ENCODE results near the gene ELANE.

DNA sequence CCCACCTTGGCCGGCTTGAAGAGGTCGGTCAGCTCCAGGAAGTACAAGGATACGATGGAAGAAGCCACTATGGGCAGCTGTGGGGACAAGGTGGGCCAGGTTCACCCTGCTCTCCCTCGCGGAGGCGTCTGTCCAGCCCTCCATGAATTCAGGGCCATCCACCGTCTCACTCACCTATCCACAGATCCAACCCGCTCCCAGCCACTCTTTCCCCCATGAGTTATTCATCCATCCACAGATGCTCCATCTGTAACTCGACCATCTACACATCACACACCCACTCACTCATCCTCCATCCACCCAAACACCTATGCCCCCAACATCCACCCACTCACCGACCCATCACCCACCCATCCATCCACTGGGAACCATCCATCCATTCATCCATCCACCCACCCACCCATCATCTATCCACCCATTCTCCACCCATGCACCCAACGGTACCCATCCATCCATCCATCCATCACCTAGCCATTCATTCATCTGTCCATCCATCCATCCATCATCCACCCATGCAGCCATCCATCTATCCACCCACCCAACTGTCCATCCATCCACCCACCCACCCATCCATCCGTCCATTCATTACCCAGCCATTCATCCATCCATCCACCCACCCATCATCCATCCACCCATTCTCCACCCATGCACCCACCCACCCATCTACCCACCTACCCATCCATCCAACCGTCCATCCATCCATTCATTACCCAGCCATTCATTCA is 36.2 kb upstream of the ELANE start:
- TF ChIP-seq ISL1 (CRISPR knock-in tag; IDR thresholded peaks at IDR 0.05) (no peak), ARNTL (CRISPR knock-in tag; IDR thresholded peaks at IDR 0.05; ENCODE audit: borderline replicate concordance, low read depth) (no peak), POU6F1 (CRISPR knock-in tag; IDR thresholded peaks at IDR 0.05; ENCODE audit: borderline replicate concordance, low read depth) (no peak), PPARA (CRISPR knock-in tag; IDR thresholded peaks at IDR 0.05; ENCODE audit: borderline replicate concordance) (no peak), ZFP3 (CRISPR knock-in tag; IDR thresholded peaks at IDR 0.05) (no peak), ZNF8 (CRISPR knock-in tag; IDR thresholded peaks at IDR 0.05) (no peak), TCF4 (CRISPR knock-in tag; IDR thresholded peaks at IDR 0.05; ENCODE audit: borderline replicate concordance) (no peak), ESRRG (CRISPR knock-in tag; IDR thresholded peaks at IDR 0.05) (no peak), ZC3H10 (CRISPR knock-in tag; IDR thresholded peaks at IDR 0.05) (no peak), OSR1 (CRISPR knock-in tag; IDR thresholded peaks at IDR 0.05) (no peak), TOX (CRISPR knock-in tag; IDR thresholded peaks at IDR 0.05; ENCODE audit: borderline replicate concordance) (no peak), SNAI2 (CRISPR knock-in tag; IDR thresholded peaks at IDR 0.05) (no peak)
- TF ChIP-seq, protein P1, sequence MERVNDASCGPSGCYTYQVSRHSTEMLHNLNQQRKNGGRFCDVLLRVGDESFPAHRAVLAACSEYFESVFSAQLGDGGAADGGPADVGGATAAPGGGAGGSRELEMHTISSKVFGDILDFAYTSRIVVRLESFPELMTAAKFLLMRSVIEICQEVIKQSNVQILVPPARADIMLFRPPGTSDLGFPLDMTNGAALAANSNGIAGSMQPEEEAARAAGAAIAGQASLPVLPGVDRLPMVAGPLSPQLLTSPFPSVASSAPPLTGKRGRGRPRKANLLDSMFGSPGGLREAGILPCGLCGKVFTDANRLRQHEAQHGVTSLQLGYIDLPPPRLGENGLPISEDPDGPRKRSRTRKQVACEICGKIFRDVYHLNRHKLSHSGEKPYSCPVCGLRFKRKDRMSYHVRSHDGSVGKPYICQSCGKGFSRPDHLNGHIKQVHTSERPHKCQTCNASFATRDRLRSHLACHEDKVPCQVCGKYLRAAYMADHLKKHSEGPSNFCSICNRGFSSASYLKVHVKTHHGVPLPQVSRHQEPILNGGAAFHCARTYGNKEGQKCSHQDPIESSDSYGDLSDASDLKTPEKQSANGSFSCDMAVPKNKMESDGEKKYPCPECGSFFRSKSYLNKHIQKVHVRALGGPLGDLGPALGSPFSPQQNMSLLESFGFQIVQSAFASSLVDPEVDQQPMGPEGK (CRISPR knock-in tag; IDR thresholded peaks at IDR 0.05; ENCODE audit: borderline replicate concordance): no peak
- TF ChIP-seq, protein P2, sequence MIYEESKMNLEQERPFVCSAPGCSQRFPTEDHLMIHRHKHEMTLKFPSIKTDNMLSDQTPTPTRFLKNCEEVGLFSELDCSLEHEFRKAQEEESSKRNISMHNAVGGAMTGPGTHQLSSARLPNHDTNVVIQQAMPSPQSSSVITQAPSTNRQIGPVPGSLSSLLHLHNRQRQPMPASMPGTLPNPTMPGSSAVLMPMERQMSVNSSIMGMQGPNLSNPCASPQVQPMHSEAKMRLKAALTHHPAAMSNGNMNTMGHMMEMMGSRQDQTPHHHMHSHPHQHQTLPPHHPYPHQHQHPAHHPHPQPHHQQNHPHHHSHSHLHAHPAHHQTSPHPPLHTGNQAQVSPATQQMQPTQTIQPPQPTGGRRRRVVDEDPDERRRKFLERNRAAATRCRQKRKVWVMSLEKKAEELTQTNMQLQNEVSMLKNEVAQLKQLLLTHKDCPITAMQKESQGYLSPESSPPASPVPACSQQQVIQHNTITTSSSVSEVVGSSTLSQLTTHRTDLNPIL (CRISPR knock-in tag; IDR thresholded peaks at IDR 0.05; ENCODE audit: low read depth): no peak

Data from SK-N-SH treated with all-trans-retinoic acid at 6 μM for 48 hours (cell line).